COLO668 (cell line): Measurements from ENCODE around the gene LRG1.

Experiments
- DNase-seq: peaks from one replicate; lab custom pipeline; 2025; ENCODE audit not compliant: unreplicated experiment; lab: John Stamatoyannopoulos, UW

The LRG1 gene, protein sequence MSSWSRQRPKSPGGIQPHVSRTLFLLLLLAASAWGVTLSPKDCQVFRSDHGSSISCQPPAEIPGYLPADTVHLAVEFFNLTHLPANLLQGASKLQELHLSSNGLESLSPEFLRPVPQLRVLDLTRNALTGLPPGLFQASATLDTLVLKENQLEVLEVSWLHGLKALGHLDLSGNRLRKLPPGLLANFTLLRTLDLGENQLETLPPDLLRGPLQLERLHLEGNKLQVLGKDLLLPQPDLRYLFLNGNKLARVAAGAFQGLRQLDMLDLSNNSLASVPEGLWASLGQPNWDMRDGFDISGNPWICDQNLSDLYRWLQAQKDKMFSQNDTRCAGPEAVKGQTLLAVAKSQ

DNA sequence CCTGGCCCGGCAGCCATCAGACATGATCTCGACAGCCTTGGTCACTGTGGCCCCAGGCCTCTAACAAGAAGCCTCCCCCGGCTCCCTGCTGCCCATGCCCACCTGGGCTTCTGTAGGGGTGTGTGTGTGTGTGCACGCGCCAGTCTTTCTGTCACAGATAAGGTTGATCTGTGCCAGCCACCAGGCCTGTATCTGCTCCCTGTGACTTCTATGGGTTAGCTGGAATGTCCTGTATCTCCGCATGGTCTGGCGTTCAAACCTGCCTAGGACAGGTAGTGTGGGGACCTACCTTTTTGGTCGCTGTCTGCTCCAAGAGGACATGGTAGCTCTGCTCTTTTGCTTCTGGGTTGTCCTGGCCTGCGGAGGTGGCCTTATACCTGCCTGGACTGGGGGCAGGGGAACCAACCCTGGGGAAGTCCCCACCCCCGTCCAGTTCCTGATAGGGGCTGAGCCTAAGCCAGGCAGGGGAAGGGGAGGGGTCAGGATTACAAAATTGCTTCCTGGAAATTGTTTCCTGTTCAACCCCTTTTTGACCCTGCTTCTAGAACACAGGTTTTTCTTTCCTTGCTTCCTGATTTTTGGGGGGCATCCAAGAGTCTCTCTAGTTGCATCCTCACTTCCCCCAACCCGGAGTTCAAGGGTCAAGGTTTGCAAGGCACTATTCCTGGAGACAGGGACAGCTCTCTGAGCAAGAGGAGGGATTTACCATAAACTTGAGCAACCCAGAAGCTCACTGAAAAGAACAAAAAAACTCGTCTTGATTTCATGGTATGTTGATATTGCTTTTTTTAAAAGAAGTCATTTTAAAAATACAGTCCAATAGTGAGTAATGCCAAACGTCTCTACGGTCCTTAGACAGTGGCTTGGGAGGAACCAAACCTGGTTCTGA, at the start of gene LRG1:
Gene LRG1, minus strand, starts transcription at position 344 of the 889 bp plus-strand sequence. Its CDS starts 23 bp downstream, at position 321.
- DNase-seq, result no peak

DNA sequence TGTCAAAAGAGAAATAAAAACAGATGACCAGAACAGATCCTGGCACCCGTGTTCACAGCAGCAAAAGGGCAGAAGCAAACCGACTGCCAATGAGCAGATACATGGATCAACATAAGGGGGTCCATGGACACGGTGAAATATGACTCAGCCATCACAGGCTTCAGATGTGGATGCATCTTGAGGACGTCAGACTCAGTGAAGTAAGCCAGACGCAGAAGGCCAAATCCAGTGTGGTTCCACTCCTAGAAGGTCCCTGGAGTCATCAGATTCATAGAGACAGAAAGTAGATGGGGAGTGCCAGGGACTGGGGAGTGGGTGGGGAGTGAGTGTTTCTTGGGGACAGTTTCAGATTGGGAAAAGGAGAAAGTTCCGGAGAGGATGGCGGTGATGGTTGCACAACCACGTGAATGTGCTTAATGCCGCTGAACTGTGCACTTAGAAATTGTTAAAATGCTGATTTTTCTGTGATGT, 48.5 kb upstream of the LRG1 start:
- no peak for DNase-seq

DNA sequence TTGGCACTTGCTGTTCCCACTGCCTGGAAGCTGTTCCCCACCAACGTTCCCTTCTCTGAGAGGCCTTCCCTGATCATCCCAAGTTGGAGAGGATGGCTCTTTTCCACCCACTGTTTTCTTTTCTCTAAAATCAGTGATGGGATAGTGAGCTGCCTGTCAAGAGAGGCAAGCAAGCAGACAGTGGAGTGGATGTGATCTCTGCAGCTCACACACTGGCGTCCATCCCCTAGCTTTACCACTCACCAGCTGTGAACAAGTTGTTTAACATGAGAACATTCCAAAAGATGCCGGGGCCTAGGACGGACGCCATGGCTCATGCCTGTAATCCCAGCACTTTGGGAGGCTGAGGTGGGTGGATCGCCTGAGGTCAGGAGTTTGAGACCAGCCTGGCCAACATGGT, 47.7 kb upstream of the LRG1 start:
- DNase-seq, result no peak

DNA sequence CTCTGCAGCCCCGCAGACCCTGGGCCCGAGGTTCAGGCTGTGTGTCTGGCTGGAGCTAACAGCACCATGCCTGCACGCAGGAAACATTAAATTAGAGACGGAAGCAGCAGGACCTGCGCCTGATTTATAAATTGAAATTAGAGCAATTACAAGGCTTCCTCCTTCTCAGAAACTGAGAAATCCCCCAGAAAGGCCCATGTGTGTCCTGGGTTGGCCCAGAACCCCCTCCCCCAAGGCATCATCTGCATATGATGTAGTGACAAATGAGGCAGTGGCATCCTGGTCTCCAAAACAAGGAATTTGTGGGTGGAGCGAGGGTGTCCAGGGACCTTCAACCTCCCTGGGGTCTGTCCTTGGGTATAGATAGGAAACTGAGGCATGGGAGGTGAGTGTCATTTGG, 46.9 kb upstream of the LRG1 start:
- DNase-seq, result no peak

DNA sequence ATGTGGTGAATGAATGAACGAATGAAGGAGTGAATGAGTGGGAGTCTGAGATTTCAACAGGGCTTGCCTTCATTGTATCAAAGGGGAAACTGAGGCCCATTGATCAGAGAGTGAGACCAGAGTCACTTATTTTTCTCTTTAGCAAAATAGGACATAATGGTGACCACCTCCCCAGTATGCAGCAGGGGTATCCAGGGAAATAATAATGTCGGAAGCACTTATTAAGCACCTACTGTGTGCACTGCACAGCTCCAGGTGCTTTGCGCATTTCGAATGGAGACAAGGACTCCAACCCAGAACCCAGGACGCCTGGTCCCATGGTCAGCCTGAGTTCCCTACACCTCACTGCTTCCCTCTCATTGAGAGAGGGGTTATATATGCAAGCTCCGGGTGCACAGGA, 46.4 kb upstream of the LRG1 start:
- DNase-seq, result no peak

DNA sequence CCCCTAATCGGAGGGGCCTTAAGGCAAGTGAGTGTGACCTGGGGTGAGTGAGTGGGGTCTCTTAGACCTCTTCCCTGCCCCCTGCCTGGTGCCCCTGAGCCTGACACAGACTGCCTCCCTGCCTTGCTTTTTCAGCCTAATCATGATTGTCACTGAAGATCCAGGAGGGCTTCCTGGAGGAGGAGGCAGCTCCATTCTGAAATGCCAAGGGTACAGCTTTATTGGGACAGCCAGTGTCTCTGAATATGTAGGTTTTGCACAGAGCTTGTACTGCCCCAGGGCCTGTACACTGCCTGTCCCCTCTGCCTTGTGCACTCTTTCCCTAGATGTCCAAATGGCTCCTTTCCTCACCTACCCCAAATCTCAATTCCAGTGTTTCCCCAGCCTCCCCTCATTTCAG, 45.7 kb upstream of the LRG1 start:
- no peak for DNase-seq

DNA sequence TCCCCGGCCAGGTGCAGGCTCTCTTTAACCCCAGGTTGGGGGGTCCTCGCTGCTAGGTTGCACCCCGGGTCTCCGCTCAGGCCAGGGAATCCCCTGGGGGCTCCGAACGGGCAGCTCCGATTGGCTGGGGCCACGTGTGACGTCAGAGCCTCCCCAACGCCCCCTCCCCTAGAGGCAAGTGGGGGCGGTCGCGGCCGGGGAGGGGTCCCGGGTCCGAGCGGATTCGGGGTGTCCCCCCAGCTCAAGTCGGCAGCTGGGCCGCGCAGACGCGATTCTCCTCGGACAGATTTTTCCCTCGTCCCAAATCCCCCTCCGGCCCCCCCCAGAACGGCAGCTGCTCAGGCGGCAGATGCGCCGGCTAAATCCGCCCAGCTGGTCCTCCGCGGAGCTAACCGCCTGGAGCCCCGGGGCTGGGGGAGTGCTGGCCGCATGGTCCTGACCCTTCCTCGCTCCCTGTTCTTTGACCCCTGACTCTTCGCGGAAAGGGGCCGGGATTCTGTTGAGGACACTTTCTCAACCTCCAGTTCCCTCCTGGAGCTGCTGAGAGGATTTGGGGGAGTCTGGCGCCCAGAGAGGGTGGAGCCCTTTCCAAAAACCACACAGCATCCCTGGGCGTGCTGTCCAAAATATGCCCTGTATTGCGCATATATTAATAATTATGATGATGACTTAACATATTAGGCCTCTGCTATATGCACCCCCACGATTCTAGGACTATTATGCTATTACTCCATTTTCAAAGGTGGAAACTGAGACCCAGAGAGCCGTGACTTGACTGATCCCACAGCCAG, 45.0 kb upstream of the LRG1 start:
- peak; percentile 70 for DNase-seq

DNA sequence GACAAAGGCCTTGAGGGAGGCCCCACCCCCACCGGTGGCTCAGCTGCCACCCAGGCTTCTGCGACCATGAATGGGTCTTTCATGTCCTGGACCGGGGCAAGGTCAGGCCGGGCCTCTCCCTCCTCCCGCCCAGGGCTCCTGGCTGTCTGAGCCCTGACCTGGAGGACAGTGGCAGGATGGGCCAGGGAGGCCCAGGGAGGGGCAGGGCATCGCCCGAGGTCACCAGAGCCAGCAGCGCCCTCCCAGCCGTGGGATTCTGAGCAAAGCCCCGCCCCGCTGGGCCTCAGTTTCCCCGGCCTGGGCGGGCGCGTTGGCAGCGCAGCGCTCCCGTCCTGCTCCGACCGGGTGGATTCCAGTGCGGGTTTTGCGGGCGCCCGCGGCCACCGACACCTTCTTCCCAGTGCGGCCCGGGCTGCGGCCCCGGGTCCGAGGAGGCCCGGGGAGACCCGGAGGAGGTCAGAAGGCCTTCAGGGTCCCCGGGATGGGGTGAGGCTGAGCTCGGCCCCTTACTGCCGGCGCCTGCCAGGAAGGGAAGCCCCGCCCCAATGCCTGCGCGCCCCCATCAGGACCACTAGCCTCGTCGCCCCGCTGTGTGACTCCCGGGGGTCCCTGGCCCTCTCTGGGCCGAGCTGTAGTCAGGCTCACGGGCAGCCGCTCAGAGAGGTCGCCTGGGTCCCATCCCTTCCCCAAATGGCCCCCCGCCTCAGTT, 44.3 kb upstream of the LRG1 start:
- DNase-seq, result peak; percentile 32

DNA sequence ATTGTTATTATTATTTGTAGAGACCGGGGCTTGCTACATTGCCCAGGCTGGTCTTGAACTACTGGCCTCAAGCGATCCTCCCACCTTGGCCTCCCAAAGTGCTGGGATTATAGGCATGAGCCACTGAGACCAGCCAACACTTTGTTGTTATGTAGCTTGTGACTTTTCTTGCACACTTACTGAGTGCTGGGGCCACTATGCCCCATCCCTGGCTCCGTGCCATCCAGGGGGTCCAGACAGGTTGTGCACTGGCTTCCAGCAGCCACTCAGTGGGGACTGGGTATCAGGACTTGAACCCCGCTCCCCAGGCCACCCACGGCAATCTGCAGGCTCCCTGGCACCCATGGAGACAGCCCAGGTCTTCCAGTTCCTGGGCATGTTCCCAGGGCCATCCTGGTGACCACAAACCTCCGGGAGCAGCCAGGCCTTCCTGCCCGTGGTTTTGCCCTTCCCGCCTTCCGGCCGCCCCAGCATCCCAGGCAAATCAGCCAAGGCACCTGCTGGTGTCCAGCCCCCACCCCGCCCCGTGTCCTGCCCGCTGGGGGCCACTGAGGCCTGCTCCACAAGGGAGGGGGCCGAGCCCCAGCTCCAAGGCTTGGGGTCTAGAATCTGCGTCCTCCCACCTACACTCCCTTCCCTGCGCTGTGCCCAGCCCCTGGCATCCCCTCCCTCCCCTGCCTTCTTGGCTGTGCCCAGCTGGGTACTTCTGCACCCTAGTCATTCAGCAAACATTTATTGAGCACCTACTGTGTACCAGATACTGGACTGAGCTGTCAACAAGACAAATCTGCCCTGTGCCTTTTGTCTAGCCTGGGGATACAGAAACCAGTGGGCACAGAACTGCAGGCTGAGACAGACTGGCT, 43.4 kb upstream of the LRG1 start:
- peak; percentile 40 for DNase-seq

DNA sequence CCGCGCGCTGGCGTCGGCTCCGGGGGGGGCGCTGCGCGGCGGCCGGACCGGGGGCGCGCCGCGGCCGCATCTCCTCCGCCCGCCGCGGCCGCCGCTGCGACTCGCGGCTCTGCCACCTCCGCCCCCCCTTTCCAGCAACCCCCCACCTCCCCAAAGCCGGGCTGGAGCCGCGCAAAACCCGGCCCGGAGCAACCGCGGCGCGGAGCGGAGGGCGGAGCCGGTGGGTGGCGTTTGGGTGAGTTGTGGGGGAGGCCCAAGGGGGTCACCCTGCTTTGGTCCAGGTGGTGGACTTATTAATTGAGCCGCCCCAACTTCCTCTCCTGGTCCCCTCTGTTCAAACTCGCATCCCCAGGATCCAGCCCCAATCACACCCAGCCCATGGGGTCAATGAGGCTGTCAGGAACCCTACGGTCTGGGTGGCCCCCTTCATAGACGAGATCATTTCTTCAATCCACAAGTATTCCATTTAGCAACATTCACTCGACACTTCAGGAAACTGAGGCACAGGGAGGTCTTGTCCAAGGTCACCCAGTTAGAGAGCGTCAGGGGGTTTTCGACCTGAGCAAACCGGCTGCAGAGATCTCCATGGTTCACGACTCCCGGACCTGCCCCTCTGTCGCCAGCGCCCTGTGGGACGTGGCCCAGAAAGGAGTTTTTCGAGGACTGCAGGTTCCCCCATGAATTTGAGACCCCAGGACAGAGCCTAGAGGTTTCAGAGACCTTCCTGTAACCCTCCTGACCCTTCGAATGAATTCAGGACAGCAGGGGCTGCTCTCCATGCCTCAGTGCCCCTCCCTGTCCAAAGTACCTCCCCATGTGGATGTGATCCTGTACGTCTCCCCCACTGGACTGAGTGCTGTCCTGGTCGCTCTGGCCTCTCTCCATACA, 42.1 kb upstream of the LRG1 start:
- DNase-seq, result peak; percentile 15

DNA sequence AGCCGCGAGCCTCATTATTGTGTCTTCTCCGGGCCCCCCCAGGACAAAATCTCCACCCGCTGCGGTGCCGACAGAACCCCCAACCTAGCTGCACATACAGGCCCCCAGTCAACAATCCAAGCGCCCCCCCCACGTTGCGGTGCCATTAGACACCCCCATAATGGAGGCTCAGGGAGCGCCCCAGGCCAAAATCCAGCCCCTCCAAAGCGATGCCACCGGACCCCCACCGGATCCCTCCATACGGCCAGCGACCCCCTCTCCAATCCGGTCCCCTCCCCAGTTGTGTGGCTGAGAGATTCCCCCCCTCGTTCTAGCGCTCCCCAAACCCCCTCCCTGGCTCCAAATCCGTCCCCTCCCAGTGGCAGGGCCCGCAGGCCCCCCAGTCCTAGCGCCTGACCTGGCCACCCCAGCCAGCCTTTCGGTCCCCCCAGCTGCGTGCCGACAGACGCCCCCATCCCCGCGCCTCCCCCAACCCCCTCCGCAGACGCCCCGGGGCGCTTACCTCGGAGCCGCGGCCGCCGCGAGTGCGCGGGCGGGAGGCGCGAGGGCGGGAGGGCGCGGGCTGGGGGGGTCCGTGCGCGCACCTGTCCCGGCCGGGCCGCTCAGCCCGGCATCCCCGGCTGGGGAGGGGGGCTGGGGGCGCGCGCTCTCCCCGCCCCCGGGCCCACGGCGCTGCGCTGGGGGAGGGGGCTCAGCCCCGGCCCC, 41.3 kb upstream of the LRG1 start:
- no peak for DNase-seq

DNA sequence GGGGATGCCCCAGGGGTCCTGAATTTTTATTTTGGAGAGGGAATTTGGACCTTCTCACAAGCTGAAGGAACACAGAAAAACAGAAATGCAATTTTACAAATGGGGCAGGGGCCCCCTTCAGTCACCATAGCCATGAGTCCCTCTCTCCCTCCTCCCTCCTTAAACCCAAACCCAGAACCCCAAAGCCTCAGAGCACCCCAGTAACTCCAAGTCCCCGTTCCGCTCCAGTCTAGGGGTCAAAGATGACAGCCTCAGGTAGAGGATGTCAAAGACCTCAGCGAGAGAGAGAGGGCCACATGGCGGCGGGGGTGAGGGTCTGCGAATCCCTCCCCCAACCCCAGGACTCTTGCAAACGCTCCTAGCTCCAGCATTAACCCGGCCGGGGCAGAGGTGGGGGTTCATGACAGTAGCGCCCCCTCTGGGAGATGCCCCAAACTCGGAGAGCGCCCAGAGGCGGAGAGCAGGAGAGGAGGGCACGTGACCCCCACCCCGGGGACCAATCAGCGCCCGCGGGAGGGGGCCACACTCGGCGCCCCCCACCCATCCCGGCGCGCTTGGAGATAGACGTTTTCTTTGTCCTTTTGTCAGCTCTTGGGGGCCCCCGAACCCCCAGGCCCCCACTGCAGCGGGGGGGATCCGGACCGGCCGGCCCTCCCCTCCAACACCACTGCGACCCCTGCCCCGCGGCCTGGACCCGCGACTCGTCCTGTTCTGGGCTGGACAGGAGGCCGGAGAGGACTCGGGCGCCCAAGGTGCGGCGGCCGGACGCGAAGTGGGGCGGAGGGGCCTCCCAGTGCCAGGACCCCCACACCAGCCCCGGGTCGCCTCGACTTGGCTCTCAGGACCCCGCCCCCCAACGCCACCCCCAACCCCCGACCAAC, 40.4 kb upstream of the LRG1 start:
- DNase-seq, result no peak

DNA sequence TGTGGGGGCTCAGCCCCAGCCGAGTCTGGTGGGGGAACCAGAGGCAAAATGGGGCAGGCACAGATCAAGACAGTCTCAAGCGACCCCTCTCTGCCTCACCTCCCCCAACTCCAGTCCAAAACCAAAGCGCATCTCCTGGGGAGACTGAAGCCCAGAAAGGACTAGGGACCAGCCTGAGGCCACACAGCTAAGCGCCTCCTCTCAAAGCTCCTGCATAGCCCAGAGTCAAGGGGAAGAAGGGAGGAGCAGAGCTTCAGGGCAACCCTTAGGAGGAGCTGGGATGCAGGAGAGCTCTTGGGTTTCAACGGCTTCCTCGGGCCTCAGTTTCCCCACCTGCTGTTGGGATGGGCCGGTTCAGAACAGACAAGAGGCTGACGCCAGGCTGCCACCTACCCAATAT, 39.6 kb upstream of the LRG1 start:
- DNase-seq, result no peak

DNA sequence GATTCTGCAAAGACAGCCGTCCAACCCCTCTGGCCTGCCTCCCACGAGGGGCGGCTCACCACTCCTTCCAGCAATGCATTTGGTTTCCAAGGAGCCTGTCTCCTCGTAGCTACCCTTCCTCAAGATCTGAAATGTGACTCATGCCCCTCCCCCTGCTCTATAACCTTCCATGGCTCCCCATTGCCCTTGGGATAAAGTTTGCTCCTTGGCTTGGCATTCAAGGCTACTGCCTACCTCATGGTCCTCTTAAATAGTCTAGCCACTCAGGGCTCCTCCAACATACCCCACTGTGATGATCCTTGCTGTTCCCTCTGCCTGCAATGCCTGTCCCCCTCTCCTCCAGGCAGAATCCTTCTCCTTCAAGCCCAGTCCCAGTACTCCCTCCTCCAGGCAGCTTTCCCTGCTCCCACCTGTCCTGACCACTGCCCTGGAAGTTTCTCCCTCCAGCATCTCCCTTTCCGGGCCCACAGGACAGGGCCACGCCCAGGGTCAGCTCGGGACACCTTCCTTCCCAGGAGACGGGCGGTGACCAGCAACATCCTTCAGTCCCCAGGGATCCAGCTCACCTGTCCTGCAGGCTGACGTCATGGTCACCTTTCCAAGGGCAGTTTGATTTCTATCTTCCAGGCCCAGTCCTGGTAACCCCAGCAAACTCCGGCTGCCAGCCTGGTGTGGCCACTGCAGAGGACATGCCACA, 38.9 kb upstream of the LRG1 start:
- no peak for DNase-seq

DNA sequence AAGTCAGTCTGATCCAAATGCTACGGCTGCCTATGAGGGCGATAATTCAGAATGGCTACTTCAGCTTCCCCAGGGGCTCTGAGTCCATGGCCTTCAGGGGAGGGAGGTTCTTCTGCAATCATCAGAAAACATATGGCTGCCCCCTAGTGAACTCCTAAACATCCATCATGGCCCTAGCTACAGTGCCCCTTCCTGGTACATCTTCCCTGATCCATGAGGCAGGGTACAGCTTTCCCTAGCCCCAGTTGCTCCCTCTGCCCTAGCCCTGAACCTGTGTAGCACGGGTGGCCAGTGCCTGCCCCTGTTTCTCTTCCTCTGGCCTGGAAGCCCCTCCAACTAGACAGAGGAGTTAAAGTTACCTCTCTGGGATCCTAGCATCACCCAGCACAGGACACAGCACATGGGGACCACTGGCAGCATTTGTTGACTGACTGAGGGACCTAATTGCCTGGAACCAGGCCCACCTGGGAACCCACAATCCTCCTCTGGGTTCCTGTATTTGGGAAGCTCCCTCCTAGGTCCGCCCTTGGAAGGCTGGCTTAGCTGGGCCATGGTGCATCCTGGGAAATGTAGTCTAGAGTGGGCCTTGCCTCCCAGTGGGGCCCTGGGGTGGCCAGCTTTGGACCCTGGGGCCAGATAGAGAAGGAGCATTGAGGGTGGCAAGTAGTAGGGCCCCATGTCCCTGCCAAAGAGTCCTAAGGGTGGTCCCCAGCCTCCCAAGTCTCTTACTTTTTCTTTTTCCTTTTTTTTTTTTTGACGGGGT, 37.4 kb upstream of the LRG1 start:
- no peak for DNase-seq
